ENCODE results near the gene HS1BP3.

The HS1BP3 gene

DNA sequence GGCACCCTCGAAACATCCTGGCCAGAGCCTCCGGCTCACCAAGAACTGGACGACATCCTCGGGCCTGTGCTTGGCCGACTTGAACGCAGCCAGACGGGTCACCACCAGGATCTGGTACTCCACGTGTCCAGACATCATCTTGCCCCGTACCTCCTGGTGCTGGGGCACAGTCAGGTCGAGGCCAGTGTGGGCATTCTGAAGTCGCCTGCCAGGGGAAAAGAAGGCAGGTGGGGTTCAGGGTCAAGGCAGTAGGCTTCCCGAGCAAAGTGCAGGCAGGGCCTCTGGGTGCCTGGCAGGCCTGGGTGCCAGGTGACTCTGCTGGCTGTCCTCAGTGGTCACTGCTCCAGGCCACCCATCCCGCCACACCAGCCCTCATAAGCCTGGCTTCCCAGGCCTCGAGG, 5.6 kb downstream of the HS1BP3 start:
- DNase-seq, result no peak

DNA sequence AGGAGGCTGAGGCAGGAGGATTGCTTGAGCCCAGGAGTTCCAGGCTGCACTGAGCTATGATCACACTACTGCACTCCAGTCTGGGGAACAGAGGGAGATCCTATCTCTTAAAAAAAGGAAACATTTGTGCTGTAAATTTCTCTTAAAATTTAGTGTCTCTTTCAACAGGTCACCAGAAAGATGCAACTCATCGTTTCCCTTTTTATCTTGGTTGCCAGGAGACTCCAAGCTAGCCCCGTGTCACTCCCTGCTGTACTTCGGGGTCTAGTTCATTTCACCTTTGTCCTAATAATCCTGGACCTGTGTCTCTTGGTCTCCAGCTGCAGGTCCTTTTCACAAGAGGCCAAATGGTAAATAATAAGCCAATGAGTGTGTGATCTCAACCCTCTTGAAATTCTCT, 7.1 kb downstream of the HS1BP3 start:
- DNase-seq, result no peak

- no peak for DNase-seq
Observed at GRCh38 chr2:20643060-20643459, 7.8 kb downstream of the HS1BP3 start.

- DNase-seq, result peak; percentile 63
Observed at GRCh38 chr2:20642055-20642971, 8.6 kb downstream of the HS1BP3 start.

GRCh38 chr2:20641123-20641985, 9.5 kb downstream of the HS1BP3 start:
- no peak for DNase-seq

- no peak for DNase-seq
Observed at GRCh38 chr2:20640411-20641122, 10.3 kb downstream of the HS1BP3 start.

GRCh38 chr2:20638646-20639430, 12.1 kb downstream of the HS1BP3 start:
- no peak for DNase-seq

- no peak for DNase-seq
Observed at GRCh38 chr2:20638014-20638413, 12.9 kb downstream of the HS1BP3 start.

GRCh38 chr2:20637147-20637546, 13.8 kb downstream of the HS1BP3 start:
- DNase-seq, result no peak

DNA sequence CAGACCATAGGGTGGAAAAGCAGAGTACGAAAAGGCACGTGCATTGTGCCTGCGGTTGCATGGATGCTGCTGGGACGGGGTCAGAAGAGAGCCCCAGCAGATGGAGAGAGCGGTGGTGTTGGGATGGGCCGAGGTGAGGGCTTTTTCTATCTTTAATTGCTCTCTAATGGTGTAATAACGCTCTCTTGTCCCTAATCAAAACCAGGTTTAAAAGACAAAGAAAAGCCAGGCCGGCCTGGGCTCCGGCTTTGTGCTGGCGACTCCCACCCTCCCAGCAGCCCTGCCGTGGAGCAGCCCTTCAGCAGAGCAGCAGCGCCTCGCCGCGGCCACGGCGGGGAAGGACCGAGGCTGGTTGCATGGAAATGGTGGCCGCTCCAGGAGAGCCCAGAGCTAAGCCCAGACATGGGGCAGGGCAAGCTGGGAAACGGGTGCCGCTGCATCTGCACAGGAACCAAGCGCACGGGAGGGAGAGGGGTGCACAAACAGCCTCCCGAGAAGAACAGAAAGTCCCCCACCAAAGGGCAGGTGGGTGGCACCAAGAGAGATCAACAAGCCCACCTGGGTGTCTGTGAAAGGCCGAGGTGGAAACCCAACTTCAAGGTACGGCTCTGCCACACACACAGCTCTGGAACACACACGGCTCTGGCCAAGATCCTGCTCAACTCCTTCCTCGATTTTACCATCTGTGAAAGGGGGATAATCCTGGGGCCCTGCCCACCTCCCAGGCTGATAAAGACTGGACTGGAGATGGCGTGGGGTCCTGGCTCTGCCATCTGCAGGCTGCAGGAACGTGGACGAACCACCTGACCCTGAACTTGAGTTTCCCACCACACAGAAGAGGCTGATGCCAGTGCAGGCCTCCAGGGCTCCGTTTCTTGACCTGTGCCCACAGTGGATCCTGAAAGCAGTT, 15.0 kb downstream of the HS1BP3 start:
- peak; percentile 70 for DNase-seq

DNA sequence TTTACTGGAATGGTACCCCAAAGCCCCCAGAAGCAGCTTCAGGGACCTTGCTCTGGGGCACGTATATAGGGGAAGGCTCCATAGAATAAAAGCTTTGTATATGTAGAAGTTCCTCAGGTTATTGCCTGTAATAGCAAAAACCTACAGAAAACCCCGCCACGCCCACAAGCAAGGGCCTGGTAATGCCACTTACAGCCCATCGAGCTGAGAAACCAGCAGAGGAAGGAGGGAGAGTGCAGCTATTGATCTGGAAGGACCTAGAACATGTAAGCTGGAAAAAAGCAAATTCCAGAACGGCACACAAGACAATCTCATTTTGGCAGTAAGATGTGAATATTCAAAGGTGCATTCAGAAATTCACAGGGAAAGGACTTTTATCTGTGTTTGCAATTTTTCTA, 15.8 kb downstream of the HS1BP3 start:
- no peak for DNase-seq

- DNase-seq, result no peak
Observed at GRCh38 chr2:20634507-20635112, 16.3 kb downstream of the HS1BP3 start.

- DNase-seq, result no peak
Observed at GRCh38 chr2:20633794-20634506, 16.9 kb downstream of the HS1BP3 start.

GRCh38 chr2:20633001-20633400, 17.9 kb downstream of the HS1BP3 start:
- no peak for DNase-seq

GRCh38 chr2:20632446-20632990, 18.4 kb downstream of the HS1BP3 start:
- DNase-seq, result no peak

DNA sequence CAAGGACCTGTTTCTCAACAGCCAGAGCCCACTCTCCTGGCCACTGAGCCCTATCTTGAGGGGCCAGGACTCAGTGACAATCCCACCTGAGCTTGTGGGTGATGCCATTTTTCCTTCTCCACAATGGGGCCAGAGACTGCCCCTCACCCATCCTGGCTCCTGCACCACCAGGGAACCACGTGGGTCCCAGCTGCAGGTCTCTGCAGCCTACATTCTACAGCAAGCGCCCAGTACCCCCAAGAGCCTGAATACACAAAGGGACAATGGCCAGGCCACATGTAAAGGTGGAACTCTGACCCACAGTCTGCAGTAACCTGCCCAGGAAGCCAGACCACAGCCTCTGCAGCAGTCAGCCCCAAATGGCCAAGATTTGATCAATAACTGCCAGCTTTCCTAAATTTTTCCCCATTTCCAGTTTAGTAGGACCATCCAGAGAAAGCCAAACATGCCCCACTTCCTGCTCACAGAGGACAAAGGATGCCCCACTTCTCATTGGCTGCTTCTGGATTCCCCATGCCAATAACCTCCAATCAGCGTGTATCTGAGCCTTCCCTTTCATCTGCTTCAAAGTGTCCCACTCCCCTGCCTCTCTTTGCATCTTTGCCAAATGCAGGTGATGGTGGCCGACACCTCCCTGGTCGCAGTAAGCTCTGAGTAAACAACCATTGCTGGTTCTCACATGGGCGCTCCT, 19.1 kb downstream of the HS1BP3 start:
- no peak for DNase-seq

DNA sequence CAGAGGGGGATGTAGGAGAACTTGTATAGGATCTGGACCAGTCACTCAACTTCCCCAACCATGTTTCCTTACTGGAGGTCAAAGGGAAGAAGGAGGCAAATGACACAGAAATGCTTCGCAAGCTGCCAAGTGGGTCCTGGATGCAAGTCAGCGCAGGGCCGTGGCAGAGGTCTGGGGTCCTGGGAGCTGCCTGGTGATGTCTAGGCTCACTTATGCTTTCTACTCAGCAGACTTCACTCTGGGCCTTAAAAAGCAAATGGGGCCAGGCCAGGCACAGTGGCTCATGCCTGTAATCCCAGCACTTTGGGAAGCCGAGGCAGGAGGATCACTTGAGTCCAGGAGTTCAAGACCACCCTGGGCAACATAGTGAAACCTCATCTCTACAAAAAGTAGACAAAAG, 19.9 kb downstream of the HS1BP3 start:
- DNase-seq, result no peak

- DNase-seq, result no peak
Observed at GRCh38 chr2:20629581-20630171, 21.2 kb downstream of the HS1BP3 start.

DNA sequence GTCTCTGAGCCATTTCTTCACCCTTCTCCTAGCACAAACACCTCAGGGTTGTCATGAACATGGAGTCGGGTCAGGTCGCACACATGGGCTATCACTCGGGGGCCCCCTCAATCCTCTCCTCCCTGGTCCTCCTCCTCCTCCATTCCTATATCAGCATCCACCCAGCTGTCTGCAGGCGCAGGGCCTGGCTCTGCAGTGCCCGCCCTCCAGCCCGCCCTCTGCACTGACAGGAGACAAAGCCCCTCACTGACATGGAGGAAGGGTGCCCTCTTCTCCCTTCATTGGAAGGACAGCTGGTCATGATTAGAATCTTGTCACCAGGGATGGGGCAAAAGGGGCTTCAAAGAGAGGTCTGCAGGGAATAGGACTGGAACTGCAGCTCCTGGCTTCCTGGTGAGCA, 21.7 kb downstream of the HS1BP3 start:
- DNase-seq, result no peak

Data from NCI-H2107 (cell line).